Neuronal stem cell (in vitro differentiated cells): Measurements from ENCODE around the gene AUH.

Source experiments
- DNase-seq: peaks from one replicate; pipeline ENCODE4 v3.0.0-alpha.2; 2013; ENCODE audit warnings: low spot score
- H2AFZ ChIP-seq: one replicate; pipeline ENCODE4 v1.6.1; 2013; ENCODE audit warnings: mild to moderate bottlenecking, low read length, inconsistent platforms
- H2AK5ac ChIP-seq: 2 replicates; pipeline ENCODE4 v1.6.1; 2013; ENCODE audit warnings: low read depth, mild to moderate bottlenecking, inconsistent platforms, low read length, moderate library complexity, mixed read lengths
- H2BK120ac ChIP-seq: 2 replicates; pipeline ENCODE4 v1.6.1; 2013; ENCODE audit warnings: low read depth, mild to moderate bottlenecking, inconsistent platforms, low read length, moderate library complexity, mixed read lengths
- H2BK12ac ChIP-seq: one replicate; pipeline ENCODE4 v1.6.1; 2013; ENCODE audit warnings: low read length, inconsistent platforms
- H2BK15ac ChIP-seq: 2 replicates; pipeline ENCODE4 v1.6.1; 2013; ENCODE audit warnings: mild to moderate bottlenecking, low read length, inconsistent platforms, mixed read lengths
- H2BK5ac ChIP-seq: one replicate; pipeline ENCODE4 v1.6.1; 2013; ENCODE audit warnings: inconsistent platforms, mild to moderate bottlenecking, low read length, moderate library complexity
- H3K14ac ChIP-seq: one replicate; pipeline ENCODE4 v1.6.1; 2013; ENCODE audit warnings: low read length, inconsistent platforms
- H3K18ac ChIP-seq: 2 replicates; pipeline ENCODE4 v1.6.1; 2013; ENCODE audit warnings: low read length, inconsistent platforms
- H3K23ac ChIP-seq: 2 replicates; pipeline ENCODE4 v1.6.1; 2013; ENCODE audit warnings: low read depth, mild to moderate bottlenecking, mixed read lengths, low read length, inconsistent platforms; ENCODE audit not compliant: poor library complexity
- H3K27ac ChIP-seq: replicated peaks from 3 replicates; pipeline ENCODE4 v1.5.1; 2013; ENCODE audit warnings: low read length, inconsistent platforms
- H3K27me3 ChIP-seq, 3 experiments: 2 replicates each; pipeline ENCODE4 v1.6.1; 2013; ENCODE audit warnings: low read length in 3 of 3, mild to moderate bottlenecking in 2 of 3, inconsistent platforms in 1 of 3, low read depth in 1 of 3, mixed read lengths in 1 of 3, moderate library complexity in 1 of 3; ENCODE audit not compliant: control insufficient read depth in 3 of 3, insufficient read depth in 3 of 3
- H3K36me3 ChIP-seq, 2 donors: replicated peaks in 1 of 2; 2 replicates each; pipeline ENCODE4 v1.6.1; 2013; ENCODE audit warnings: low read length in 2 of 2; ENCODE audit not compliant: control insufficient read depth in 2 of 2, insufficient read depth in 2 of 2
- H3K4ac ChIP-seq: 2 replicates; pipeline ENCODE4 v1.6.1; 2013; ENCODE audit warnings: inconsistent platforms, mild to moderate bottlenecking, low read length, moderate library complexity
- H3K4me1 ChIP-seq, 2 donors: 1 replicate in 1 of 2; 2 replicates in 1 of 2; pipeline ENCODE4 v1.6.1; 2013; ENCODE audit warnings: low read length in 2 of 2, low read depth in 1 of 2; ENCODE audit not compliant: control insufficient read depth in 2 of 2, insufficient read depth in 1 of 2
- H3K4me2 ChIP-seq: one replicate; pipeline ENCODE4 v1.6.1; 2013; ENCODE audit warnings: mild to moderate bottlenecking, low read length, inconsistent platforms; ENCODE audit not compliant: insufficient read depth, poor library complexity, severe bottlenecking
- H3K4me3 ChIP-seq, 2 donors: 2 replicates each; pipeline ENCODE4 v1.5.1; 2013; ENCODE audit warnings: low read length in 2 of 2, mild to moderate bottlenecking in 2 of 2, inconsistent platforms in 1 of 2, moderate library complexity in 1 of 2
- H3K79me1 ChIP-seq: one replicate; pipeline ENCODE4 v1.6.1; 2013; ENCODE audit warnings: low read depth, mild to moderate bottlenecking, inconsistent platforms, low read length, moderate library complexity
- H3K9ac ChIP-seq: one replicate; pipeline ENCODE4 v1.6.1; 2013; ENCODE audit warnings: mild to moderate bottlenecking, low read depth, low read length, inconsistent platforms; ENCODE audit not compliant: poor library complexity
- H3K9me3 ChIP-seq, 2 donors: replicated peaks in 1 of 2; 2 replicates each; pipeline versions ENCODE3 to v1.6.1; 2013; ENCODE audit warnings: low read length in 2 of 2, mild to moderate bottlenecking in 2 of 2, inconsistent platforms in 1 of 2, low read depth in 1 of 2, mixed read lengths in 1 of 2, moderate library complexity in 1 of 2; ENCODE audit not compliant: control insufficient read depth in 2 of 2, insufficient read depth in 1 of 2
- H4K8ac ChIP-seq: one replicate; pipeline ENCODE4 v1.6.1; 2013; ENCODE audit warnings: low read depth, mild to moderate bottlenecking, inconsistent platforms, low read length, moderate library complexity
- H4K91ac ChIP-seq: one replicate; pipeline ENCODE4 v1.6.1; 2013; ENCODE audit warnings: low read length, low read depth, mild to moderate bottlenecking, inconsistent platforms; ENCODE audit not compliant: poor library complexity
- whole genome bisulfite sequencing, 2 donors: extraction: QIAGEN DNeasy Blood & Tissue Kit; methylation state at CpG; one replicate each; pipeline ENCODE4 v1.1.7; 2013; ENCODE audit warnings: missing lambda C conversion rate in 2 of 2, mixed read lengths in 1 of 2; ENCODE audit not compliant: insufficient read length in 2 of 2, insufficient replicate concordance in 1 of 2; ENCODE audit errors: extremely low coverage in 2 of 2; 5-methylcytosine and 5-hydroxymethylcytosine counted together

AUH gene

DNA sequence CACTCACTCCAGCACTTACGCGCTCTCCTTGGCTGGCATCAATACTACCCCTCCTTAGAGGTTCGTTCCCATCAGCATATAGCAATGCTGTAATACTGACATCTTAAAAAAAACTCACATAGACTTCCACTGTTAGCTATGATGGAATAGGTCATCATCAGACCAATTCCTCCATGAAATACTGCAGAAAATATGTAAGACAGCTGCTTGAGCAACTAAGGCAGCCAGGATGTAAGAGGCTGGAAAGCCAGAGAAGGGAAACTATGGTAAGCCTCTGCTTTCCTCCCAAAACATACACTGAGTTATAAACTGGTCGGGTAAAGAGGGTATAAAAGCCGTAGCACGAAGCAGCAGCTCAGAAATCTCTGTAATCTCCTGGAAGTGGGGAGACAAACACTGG, 33.5 kb downstream of the AUH start:
- no peak overlapping the region for H3K9ac ChIP-seq
- H2AFZ ChIP-seq, result no peak overlapping the region
- H3K4me1 ChIP-seq, result no peaks in the 10 kb centered on the region
- H2BK5ac ChIP-seq, result peak overlapping the region; percentile 35
- DNase-seq, result no peak
- no peaks in the 10 kb centered on the region for H3K79me1 ChIP-seq
- peaks cover 7 to 10% of the 10 kb centered on the region in 2 donors for H3K36me3 ChIP-seq
- no peak overlapping the region for H3K4ac ChIP-seq
- H4K91ac ChIP-seq, result no peak overlapping the region
- peaks cover 6 to 26% of the 10 kb centered on the region in 2 donors for H3K9me3 ChIP-seq
- no peak overlapping the region for H3K4me3 ChIP-seq
- H2BK15ac ChIP-seq, result no peak overlapping the region
- no peak overlapping the region for H3K23ac ChIP-seq
- H3K27me3 ChIP-seq, result no peaks in the 10 kb centered on the region
- WGBS, 2 donors, result no CpG with 5 or more reads among the region's 6 CpGs
- H2BK12ac ChIP-seq, result no peak overlapping the region
- H3K4me2 ChIP-seq, result no peak overlapping the region
- no peak overlapping the region for H2BK120ac ChIP-seq
- H4K8ac ChIP-seq, result no peak overlapping the region
- H2AK5ac ChIP-seq, result no peak overlapping the region
- no peak overlapping the region for H3K18ac ChIP-seq
- no peak overlapping the region for H3K27ac ChIP-seq
- H3K14ac ChIP-seq, result no peak overlapping the region

- Histone ChIP-seq H4K8ac (no peak overlapping the region), H3K18ac (no peak overlapping the region), H2AFZ (no peak overlapping the region), H3K9me3 (no peaks in the 10 kb centered on the region), H3K4me3 (no peak overlapping the region), H2BK120ac (no peak overlapping the region), H3K27me3 (no peaks in the 10 kb centered on the region), H3K36me3 (peaks cover 0 to 2% of the 10 kb centered on the region in 2 donors), H3K4me1 (peaks cover 0 to 3% of the 10 kb centered on the region in 2 donors), H3K9ac (no peak overlapping the region), H2BK15ac (no peak overlapping the region), H2BK5ac (no peak overlapping the region), H2BK12ac (no peak overlapping the region), H3K14ac (no peak overlapping the region), H3K27ac (no peak overlapping the region), H3K79me1 (no peaks in the 10 kb centered on the region), H4K91ac (no peak overlapping the region), H3K4ac (no peak overlapping the region), H3K4me2 (no peak overlapping the region), H3K23ac (no peak overlapping the region), H2AK5ac (no peak overlapping the region)
- no peak for DNase-seq
These were observed 40.0 kb downstream of the AUH start for GRCh38 chr9:91321691-91322090.

- H2AFZ ChIP-seq, result no peak overlapping the region
- H4K8ac ChIP-seq, result no peak overlapping the region
- H3K23ac ChIP-seq, result no peak overlapping the region
- no peak overlapping the region for H2BK120ac ChIP-seq
- peaks cover 0 to 3% of the 10 kb centered on the region in 2 donors for H3K4me1 ChIP-seq
- no peak overlapping the region for H3K18ac ChIP-seq
- H3K27ac ChIP-seq, result no peak overlapping the region
- H3K4me2 ChIP-seq, result no peak overlapping the region
- H3K4me3 ChIP-seq, result no peak overlapping the region
- no peak overlapping the region for H3K9ac ChIP-seq
- DNase-seq, result no peak
- H3K36me3 ChIP-seq, result peaks cover 0 to 2% of the 10 kb centered on the region in 2 donors
- no peak overlapping the region for H2AK5ac ChIP-seq
- H3K4ac ChIP-seq, result no peak overlapping the region
- no peak overlapping the region for H3K14ac ChIP-seq
- H2BK15ac ChIP-seq, result no peak overlapping the region
- WGBS, 2 donors, result no CpG with 5 or more reads among the region's 4 CpGs
- no peaks in the 10 kb centered on the region for H3K79me1 ChIP-seq
- no peaks in the 10 kb centered on the region for H3K9me3 ChIP-seq
- no peak overlapping the region for H2BK5ac ChIP-seq
- H2BK12ac ChIP-seq, result no peak overlapping the region
- no peaks in the 10 kb centered on the region for H3K27me3 ChIP-seq
- H4K91ac ChIP-seq, result no peak overlapping the region
These were observed 41.4 kb downstream of the AUH start for GRCh38 chr9:91320299-91320698.

- no peaks in the 10 kb centered on the region for H3K27me3 ChIP-seq
- WGBS, 2 donors, result no CpG with 5 or more reads among the region's 1 CpG
- H2AFZ ChIP-seq, result no peak overlapping the region
- no peaks in the 10 kb centered on the region for H3K79me1 ChIP-seq
- H2AK5ac ChIP-seq, result no peak overlapping the region
- H2BK120ac ChIP-seq, result no peak overlapping the region
- H3K4me2 ChIP-seq, result no peak overlapping the region
- peaks cover 0 to 3% of the 10 kb centered on the region in 2 donors for H3K4me1 ChIP-seq
- H2BK5ac ChIP-seq, result no peak overlapping the region
- H4K91ac ChIP-seq, result no peak overlapping the region
- no peak overlapping the region for H4K8ac ChIP-seq
- no peak overlapping the region for H3K23ac ChIP-seq
- no peak overlapping the region for H3K18ac ChIP-seq
- H3K4me3 ChIP-seq, result no peak overlapping the region
- no peaks in the 10 kb centered on the region for H3K36me3 ChIP-seq
- no peaks in the 10 kb centered on the region for H3K9me3 ChIP-seq
- H3K27ac ChIP-seq, result no peak overlapping the region
- H2BK12ac ChIP-seq, result no peak overlapping the region
- H3K9ac ChIP-seq, result no peak overlapping the region
- no peak for DNase-seq
- no peak overlapping the region for H3K14ac ChIP-seq
- no peak overlapping the region for H2BK15ac ChIP-seq
- no peak overlapping the region for H3K4ac ChIP-seq
These were observed 45.6 kb downstream of the AUH start for GRCh38 chr9:91316093-91316492.
